ENCODE results near the gene SUGP2.
A peak's percentile ranks its signal among the peaks of the same experiment; 100 is the strongest.
"Not testable (repeated sequence)": the region's sequence is repeated elsewhere in the genome, so short reads cannot be mapped to it uniquely, and the experiment has no call there.

The SUGP2 gene

DNA sequence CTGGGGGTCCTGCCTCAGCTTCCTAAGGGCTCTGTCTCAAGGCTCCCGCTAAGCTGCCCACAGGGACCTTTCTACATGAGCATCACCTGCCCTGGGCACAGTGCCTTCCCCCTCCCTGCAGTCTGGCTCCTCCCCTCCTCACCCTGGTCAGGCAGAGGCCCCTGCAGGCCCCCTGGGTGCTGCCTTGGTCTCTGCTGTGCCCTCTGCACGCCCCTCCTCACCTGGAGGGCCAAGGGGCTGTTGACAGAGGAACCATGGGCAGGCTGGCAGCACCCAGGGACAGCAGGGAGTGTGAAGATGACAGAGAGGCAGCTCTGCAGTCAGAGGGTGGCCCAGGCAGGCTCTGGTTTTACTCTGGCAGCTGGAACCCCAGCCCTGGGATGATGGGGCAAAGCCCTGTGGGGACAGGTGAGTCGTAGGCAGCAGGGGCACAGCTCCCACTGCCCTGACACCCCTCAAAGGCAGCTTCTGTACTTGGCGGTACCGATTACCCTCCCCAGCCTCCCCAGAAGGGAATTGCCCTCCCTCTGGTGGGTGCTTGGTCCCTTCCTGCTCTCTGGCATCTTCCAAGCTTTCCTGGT is 43.1 kb downstream of the SUGP2 start:
- DNase-seq (ENCODE audit: low spot score) = no peak

DNA sequence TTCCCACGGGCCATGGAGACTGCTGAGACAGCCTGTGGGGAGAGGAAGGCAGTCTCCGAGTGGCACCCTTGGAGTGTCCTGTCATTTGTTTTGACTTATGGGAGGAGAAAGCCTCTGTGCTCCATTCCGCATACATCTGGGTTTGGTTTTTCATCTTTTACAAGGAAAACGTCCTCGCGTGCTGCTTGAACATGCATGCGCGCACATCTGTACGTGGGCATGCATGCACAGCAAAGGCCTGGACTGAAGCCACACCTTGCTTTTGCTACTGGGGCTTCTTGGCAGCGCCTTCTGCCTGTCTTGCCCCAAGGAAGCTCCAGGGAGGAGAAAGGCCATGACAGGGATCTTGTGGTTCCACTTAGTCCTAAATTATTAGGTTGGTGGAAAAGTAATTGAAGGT is 44.0 kb downstream of the SUGP2 start:
- DNase-seq (ENCODE audit: low spot score) = no peak

DNA sequence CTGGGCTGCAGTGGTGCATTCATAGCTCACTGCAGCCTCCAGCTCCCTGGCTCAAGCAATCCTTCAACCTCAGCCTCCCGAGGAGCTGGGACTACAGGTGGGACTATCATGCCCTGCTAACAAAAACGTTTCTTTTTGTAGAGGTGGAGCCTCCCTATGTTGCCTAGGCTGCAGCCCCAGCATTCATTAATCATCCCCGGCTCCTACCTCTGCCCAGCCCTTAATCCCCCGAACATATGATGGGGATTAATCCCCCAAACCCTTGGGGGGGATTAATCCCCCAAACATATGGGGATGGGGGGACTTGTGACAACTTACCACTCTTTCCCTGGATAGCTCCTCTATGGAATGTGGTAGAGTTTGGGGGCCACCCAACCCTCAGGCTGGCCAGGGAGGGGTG is 45.9 kb downstream of the SUGP2 start:
- no peak for DNase-seq (ENCODE audit: low spot score)

DNA sequence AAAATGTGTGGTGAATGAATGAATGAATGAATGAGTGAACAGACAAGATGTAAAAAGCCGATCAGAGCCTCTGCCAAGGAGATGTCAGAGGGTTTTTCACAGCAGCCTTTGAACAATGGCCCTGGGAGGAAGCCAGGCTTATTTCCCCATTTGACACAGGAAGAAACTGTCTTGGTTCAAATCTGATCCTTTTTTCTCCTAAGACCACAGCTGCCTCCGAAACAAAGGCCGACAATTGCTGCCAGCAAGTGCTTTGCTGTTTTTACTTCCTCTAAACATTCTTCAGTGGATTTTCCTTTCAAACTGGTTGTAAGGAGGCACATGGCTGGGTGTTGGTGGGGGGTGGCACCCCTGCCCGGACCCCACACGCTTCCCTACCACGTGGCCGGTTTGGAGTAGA is 48.1 kb downstream of the SUGP2 start:
- peak; percentile 78 for DNase-seq (ENCODE audit: low spot score)

DNA sequence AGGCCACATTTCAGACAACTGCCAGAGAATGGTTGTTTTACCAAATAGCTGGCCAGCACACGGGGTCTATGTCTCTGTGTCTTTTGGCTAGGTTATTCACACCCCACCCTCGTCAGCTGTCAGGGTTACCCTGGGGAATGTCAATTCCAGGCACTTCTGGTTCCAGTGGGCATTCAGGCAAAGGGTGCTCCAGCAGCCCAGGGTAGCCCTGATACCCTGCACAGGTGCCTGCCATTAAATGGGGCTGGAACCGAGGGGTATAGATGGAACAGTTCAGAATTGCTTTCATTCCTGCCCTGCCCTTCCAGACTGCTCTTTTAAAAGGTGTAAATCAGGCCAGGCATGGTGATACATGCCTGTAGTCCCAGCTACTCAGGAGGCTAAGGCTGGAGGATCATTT is 49.1 kb downstream of the SUGP2 start:
- DNase-seq (ENCODE audit: low spot score) = no peak

DNA sequence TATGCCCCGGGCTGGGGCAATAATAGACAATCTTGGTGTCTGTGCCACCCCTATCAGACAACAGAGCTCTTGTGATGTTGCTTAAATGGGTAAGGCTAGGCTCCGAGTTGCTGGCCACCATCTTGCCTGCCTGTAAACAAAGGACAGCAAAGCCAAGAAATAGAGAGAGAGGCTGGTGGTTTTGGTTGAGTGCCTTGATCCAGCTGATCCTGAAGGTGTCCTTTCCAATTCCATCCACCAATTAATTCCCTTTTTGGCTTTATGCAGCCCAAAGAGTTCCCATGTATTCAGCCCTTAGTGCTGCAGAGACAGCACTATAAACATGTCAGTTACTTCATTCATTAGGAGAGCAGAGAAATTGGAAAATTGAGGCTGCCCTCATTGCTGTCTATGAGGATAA is 50.6 kb downstream of the SUGP2 start:
- no peak for DNase-seq (ENCODE audit: low spot score)

DNA sequence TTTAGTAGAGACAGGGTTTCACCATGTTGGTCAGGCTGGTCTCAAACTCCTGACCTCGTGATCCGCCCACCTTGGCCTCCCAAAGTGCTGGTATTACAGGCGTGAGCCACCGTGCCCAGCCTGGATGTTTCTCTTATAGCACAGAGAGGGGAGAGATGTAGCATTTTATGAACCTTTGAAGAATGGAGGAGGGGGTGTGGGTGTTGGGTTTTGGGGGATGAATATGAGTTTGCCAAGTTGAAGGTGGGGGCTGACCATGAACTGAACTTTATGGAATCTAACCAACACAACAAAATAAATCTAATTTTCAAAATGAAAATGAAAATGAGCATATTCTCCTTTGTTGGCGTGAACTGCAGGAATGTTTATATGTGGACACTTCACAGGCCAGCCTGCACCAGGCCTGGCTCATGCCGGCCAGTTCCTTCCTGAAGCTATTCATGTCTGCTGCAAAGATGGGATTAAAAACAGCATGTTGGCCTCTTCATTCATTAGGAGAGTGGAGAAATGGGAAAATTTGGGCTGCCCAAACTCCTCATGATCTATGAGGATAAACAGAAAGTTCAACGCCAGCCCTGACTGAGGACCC is 52.8 kb downstream of the SUGP2 start:
- no peak for DNase-seq (ENCODE audit: low spot score)

DNA sequence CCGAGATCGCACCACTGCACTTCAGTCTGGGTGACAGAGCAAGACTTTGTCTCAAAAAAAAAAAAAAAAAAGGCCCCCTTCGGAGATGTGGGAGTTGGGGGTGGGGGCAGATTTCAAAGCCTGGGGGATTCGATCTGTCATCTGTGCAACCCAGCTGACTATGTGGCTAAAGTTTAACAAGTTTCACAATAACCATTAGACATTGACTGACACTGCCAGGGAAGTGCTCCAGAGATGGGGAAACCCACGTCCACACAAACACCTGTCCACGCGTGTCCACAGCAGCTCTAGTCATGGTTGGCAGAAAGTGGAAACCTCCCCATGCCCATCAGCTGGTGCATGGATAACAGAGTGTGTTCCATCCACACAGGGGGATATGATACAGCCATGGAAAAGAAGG is 54.7 kb downstream of the SUGP2 start:
- no peak for DNase-seq (ENCODE audit: low spot score)

DNA sequence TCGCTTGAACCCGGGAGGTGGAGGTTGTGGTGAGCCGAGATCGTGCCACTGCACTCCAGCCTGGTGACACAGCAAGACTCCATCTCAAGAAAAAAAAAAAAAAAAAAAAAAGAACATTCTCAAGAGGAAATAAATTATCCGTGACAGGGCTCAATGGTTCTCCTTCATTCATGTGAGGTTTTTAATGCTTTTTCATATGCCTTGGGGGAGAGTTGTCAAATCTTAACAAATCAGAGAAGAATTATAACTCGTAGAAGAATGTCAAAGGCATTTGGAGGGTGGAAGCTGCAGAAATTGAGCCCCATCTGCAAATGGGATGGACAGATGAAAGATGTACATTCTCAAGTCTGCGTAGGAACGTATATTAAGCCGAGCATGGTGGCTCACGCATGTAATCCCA is 57.4 kb downstream of the SUGP2 start:
- no peak for DNase-seq (ENCODE audit: low spot score)

DNA sequence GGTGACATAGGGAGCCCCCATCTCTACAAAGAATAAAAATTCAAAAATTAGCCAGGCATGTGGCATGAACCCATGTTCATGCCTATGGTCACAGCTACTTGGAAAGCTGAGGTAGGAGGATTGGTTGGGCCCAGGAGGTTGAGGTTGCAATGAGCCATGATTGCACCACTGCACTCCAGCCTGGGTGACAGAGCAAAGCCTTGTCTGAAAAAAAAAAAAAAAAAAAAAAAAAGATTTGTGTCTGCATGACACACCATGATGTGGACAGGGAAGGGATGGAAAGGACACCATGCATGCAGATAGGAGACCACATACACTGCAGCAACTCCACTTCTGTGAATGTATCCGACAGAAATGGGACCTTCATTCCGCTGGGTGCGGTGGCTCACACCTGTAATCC is 58.3 kb downstream of the SUGP2 start:
- DNase-seq (ENCODE audit: low spot score) = no peak

DNA sequence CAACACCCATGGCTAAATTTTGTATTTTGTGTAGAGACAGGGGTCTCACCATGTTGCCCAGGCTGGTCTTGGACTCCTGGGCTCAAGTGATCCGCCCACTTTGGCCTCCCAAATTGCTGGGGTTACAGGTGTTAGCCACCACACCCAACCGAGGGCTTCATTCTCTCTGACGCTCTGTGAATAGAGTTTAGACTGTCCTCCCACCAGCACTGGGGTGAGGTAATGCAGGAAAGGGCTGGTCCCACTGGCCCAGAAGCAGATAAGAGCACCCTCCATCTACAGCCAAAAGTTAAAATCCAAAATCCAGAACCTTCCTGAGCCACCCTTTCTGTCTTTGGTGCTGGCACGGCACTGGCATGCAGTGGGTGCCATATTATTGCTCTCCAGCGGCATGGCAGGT is 60.5 kb downstream of the SUGP2 start:
- DNase-seq (ENCODE audit: low spot score) = no peak

DNA sequence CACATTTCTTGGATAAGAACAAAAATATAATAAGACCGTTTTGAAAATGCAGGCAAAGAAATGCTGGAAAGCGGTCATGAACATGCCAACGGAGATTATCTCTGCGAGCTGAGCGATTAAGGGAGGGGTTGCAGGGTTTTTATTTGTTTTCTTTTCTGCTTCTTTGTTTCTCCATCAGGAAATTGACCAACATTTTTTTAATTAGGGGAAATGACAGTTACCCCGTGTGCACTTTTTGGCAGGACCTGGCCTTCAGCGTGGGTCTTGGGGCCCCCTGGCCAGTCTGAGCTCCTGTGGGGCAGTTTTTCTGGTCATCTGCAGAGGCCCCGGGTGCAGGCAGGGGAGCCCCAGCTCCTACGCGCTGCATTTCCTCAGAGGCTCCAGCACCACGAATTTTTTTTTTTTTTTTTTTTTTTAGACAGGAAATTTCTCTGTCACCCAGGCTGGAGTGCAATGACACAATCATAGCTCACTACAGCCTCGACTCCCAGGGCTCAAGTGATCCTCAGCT is 61.0 kb downstream of the SUGP2 start:
- DNase-seq (ENCODE audit: low spot score) = no peak

DNA sequence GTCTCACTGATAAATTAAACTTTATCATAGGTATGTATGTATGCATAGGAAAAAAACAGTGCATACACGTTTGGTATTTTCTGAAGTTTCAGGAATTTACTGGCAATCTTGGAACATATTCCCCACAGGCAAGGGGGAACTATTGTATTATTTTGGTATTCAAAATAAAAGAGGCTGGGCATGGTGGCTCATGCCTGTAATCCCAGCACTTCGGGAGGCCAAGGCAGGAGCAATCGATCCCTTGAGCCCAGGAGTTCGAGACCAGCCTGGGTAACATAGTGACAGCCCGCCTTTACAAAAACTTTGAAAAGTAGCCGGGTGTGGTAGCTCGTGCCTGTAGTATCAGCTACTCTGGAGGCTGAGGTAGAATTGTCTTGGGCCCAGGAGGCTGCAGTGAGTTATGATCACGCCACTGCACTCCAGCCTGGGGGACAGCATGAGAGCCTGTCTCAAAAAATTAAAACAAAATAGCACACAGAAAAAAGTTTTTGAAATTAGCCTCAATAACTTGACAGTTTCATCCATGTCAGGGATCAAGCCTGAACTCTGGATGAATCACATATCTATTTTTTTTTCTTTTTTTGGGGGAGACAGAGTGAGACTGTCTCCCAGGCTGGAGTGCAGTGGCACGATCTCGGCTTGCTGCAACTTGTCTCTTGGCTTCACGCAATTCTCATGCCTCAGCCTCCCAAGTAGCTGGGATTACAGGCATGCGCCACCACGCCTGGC is 63.2 kb downstream of the SUGP2 start:
- no peak for DNase-seq (ENCODE audit: low spot score)

DNA sequence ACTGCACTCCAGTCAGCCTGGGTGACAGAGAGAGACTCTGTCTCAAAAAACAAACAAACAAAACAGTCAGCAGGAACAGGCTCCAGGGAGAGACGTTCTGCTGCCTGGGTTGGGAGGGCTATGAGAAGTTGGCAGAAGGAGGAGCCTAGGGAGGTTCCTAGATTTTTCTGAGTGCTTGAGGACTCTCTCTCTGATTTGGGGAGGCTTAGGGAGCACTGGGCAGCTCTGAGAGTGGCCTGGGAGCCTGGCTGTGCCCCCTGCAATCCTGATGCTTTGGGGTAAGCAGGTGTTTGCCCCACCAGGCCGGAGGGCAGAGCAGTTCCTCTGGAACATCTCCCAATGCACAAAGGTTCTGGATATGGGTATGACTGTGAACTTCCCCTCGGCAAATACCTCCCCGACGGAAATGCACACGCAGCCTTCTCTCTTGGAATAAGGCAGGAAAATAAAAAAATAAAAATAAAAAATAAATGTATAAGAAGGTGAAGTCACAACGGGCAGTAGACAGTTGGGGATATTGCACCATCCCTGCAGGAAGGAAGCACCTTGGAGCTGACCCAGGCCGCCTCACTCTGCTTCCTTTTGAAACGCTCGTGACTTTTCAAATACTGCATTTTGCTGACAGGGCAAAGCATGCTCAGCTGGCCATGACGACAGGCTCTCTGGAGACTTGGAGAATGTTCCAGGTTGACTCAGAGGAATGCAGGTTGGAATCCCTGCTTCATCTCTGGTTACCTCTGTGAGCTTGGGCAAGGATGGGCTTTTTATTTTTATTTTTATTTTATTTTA is 65.8 kb downstream of the SUGP2 start:
- DNase-seq (ENCODE audit: low spot score) = peak; percentile 32

DNA sequence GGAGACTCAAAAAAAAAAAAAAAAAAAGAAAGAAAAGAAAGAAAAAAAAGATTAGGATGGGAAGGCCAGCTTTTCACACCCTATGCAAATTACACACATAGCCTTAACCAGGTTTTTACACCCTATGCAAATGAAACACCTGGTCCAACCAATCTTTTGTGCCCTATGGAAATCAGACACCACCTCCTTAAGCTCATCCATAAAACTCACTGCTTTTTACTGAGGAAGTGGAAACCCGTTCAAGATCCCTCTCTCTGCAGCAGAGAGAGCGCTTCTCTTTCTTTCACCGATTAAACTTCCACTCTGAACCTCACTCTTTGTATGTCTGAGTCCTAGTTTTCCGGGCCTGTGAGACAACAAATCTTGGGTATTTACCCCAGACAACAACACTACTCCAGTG is 67.0 kb downstream of the SUGP2 start:
- no peak for DNase-seq (ENCODE audit: low spot score)

DNA sequence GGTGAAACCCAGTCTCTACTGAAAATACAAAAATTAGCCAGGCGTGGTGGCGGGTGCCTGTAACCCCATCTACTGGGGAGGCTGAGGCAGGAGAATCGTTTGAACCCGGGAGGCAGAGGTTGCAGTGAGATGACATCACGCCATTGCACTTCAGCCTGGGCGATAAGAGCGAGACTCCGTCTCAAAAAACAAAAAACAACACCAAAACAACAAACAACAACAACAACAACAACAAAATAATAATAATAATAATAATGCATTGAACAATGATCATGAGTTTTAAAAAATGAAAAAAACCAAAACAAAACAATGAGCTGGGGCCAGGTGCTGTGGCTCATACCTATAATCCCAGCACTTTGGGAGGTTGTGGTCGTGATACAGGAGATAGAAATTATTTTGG is 69.2 kb downstream of the SUGP2 start:
- DNase-seq (ENCODE audit: low spot score) = no peak

DNA sequence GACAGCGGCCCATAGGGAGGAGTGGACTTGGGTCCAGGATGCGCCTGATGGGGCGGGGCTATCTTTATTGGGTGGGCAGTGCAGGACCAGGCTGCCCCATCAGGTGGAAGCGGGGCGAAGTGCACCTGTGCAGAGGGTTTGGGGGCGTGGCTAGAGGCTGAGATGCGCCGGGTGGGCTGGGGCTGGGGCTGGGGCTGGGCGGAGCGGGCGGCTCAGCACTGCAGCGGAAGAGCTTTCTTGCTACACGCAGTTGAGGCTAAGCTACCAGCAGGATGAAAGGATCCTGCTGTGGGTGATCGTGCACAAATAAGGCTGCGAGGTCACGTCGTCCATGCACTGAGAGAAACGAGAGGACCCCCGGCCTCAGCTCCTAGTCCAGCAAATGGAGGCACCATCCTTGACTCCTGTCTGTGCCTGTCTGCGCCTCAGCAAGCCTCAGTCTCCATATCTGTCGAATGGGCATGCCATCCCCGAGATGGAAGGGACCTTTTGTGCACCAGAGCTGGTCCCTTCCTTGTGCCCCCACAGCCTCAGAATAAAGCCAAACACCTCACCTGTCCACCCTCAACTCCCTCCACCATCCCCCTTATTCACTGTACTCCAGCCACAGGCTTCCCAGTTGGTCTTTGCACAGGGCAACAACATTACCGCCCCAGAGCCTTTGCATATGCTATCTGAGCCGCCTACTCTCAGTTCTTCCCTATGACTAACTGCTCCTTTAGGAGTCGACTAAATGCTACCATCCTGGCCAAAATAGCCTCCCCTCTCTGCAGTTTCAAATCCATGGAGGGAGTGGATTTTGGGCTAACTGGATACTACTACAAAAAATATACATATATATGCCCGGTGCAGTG is 71.3 kb downstream of the SUGP2 start:
- DNase-seq (ENCODE audit: low spot score) = no peak

DNA sequence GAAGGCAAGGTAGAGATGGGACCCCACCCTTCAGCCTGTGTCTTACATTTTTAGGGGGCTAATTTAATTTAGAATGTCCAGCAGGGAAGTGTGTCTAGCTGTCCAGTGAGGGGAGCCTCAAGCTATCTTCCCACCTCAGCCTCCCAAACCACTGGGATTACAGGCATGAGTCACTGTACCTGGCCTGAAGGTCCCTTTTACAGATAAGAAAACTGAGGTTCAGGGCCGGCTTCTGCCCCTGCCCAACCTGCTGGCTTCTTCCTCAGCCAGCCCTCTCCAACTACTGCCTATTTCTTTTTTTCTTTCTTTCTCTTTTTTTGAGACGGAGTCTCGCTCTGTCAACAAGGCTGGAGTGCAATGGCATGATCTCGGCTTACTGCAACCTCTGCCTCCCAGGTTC is 72.9 kb downstream of the SUGP2 start:
- no peak for DNase-seq (ENCODE audit: low spot score)

DNA sequence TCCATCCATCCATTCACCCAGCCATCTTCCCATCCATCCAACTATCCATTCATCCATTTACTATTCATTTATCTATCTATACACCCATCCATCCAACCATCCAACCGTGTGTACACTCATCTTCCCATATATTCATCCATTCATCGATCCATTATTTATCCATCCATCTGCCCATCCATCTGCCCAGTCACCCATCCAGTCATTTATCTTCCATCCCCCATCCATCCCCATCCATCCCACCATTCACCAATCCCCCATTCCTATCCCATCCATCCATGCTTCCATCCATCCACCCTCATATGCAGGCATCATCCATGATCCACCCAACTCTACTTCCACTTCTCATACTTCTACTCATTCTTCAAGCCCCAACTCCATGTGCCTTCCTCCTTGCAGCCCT is 78.3 kb downstream of the SUGP2 start:
- DNase-seq (ENCODE audit: low spot score) = no peak

DNA sequence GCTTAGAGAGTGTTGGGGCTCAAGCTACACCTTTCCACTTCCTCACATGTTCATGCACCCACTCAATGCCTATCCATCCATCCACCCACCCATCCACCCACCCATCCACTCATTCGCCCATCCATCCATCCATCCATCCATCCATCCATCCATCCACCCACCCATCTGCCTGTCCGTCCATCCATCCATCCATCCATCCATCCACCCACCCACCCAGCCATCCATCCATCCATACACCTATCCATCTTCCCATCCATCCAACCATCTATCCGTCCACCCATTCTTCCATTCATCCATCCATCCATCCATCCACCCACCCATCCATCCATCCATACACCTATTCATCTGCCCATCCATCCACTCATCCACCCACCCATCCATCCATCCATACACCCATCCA is 79.2 kb downstream of the SUGP2 start:
- DNase-seq (ENCODE audit: low spot score) = no peak

DNA sequence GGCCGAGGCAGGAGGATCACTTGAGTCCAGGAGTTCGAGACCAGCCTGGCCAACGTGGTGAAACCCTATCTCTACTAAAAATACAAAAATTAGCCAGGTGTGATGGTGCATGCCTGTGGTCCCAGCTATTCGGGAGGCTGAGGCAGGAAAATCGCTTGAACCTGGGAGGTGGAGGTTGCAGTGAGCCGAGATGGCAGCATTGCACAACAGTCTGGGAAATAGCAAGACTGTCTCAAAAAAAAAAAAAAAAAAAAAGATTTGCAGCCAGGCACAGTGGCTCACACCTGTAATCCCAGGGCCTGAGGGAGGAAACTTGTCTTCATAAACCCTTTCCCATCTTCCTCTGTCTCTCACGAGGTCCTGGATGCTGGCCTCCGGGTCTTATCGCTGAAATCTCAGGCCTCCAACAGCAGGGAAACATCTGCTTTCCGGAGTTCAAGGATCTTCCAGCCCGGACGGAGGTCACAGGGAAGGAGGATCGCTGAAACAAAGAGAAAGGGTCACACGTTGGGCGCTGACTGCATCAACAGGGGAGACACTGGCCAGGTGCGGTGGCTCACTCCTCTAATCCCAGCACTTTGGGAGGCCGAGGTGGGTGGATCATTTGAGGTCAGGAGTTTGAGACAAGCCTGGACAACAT is 80.8 kb downstream of the SUGP2 start:
- DNase-seq (ENCODE audit: low spot score) = not testable (repeated sequence)

Data from Ammon's horn (tissue), 1 donor.